ENCODE measurements around the gene CHST11. TPM values are rescaled to one million over a fixed set of nuclear protein-coding genes. Genes with fewer than 3 reads are reported as not detected.

The CHST11 gene
- total and polyA plus RNA-seq, 10 of the 15 experiments (the other 5 are each of a cell fraction or from before 2014, with no cell fraction given): 1.9 to 38.1 (median 17.2) TPM

GRCh38 chr12:104668274-104668718 is 211.5 kb downstream of the CHST11 start:
- FAIRE-seq (no peak), DNase-seq (ENCODE audit: low read depth, low spot score) (no peak), ATAC-seq (no peak)
- no peaks in the 10 kb centered on the region for H3K9me3 ChIP-seq (replicated peaks; ENCODE audit: control insufficient read depth, insufficient read depth, low read length)
- ChIA-PET RAD21 (ENCODE audit: unreplicated experiment) (interaction anchor here (1.3 to 6.1 kb wide), 3 partner anchors 14 to 286 kb away, joined by 3 to 42 read pairs (median 3); partner anchors contain the start of gene CHST11), POLR2A (interaction anchor here (1.2 kb wide), 1 partner anchor 99 kb away, joined by 5 read pairs; no protein-coding TSS in a partner anchor), SMC1A (ENCODE audit: uncharacterized antibody, unreplicated experiment) (interaction anchor here (0.8 to 1.8 kb wide), 4 partner anchors 9 to 286 kb away, joined by 4 to 6 read pairs (median 4); no protein-coding TSS in a partner anchor), CTCF (interaction anchor here (1.2 to 3.0 kb wide), 3 partner anchors 209 to 286 kb away, joined by 3 to 23 read pairs (median 7); no protein-coding TSS in a partner anchor)
- in situ Hi-C loops (cut with MboI): no loop called here
- no peak overlapping the region for H3K9ac ChIP-seq (ENCODE audit: control insufficient read depth, insufficient read depth, low read length)
- H3K4me3 ChIP-seq: no peak overlapping the region
- intact Hi-C loops (cut with micrococcal nuclease; ENCODE audit: unreplicated experiment): no loop called here
- no peaks in the 10 kb centered on the region for H3K27me3 ChIP-seq (replicated peaks in 1 of 2; ENCODE audit: control insufficient read depth in 2 of 2, insufficient read depth in 2 of 2, low read length in 1 of 2)
- H3K27ac ChIP-seq (ENCODE audit: control insufficient read depth, insufficient read depth): no peak overlapping the region
- peaks cover 0 to 1% of the 10 kb centered on the region in 2 experiments; a peak in 2 of 4 replicates for H3K36me3 ChIP-seq (ENCODE audit: control insufficient read depth in 2 of 2, insufficient read depth in 2 of 2, low read length in 1 of 2)
- H3K4me2 ChIP-seq (ENCODE audit: control insufficient read depth, insufficient read depth): no peak overlapping the region
- H3K4me1 ChIP-seq (ENCODE audit: control insufficient read depth, insufficient read depth, low read length): peaks cover 46% of the 10 kb centered on the region
- BruUV-seq (replicated peaks): no TSS peak
- WGBS (ENCODE audit: insufficient coverage, insufficient replicate concordance, low lambda C conversion rate, missing lambda C conversion rate): 99% methylated on average over 11 of the region's 11 CpGs
- no peaks in the 10 kb centered on the region for H4K20me1 ChIP-seq (ENCODE audit: control insufficient read depth, insufficient read depth)
- peaks cover 22% of the 10 kb centered on the region for H3K79me2 ChIP-seq (ENCODE audit: control insufficient read depth, insufficient read depth, low read length)
- H2AFZ ChIP-seq (ENCODE audit: control insufficient read depth, low read depth, low read length): no peak overlapping the region
- no peak for TF ChIP-seq CEBPZ (IDR thresholded peaks at IDR 0.05; ENCODE audit: low read depth, low read length)
- no peak for TF ChIP-seq ZBED1 (IDR thresholded peaks at IDR 0.05; ENCODE audit: borderline replicate concordance)
- no peak for TF ChIP-seq CHD2 (IDR thresholded peaks at IDR 0.05; ENCODE audit: borderline replicate concordance, low read depth, low read length)
- no peak for TF ChIP-seq MXI1 (IDR thresholded peaks at IDR 0.05; ENCODE audit: low read depth, low read length)
- no peak for TF ChIP-seq RELA (IDR thresholded peaks at IDR 0.05; ENCODE audit: borderline replicate concordance, partially characterized antibody)
- TF ChIP-seq NFIC (IDR thresholded peaks at IDR 0.05; ENCODE audit: low read depth, low read length): no peak
- TF ChIP-seq MEF2B (IDR thresholded peaks at IDR 0.05; ENCODE audit: partially characterized antibody, poor library complexity, severe bottlenecking): no peak
- TF ChIP-seq E2F8 (IDR thresholded peaks at IDR 0.05; ENCODE audit: low read depth, partially characterized antibody): no peak
- no peak for TF ChIP-seq SPI1 (IDR thresholded peaks at IDR 0.05; ENCODE audit: borderline replicate concordance, insufficient read depth, low read depth, low read length)
- TF ChIP-seq CUX1 (IDR thresholded peaks at IDR 0.05; ENCODE audit: insufficient replicate concordance, low read depth, low read length): no peak
- TF ChIP-seq ATF7 (IDR thresholded peaks at IDR 0.05; ENCODE audit: low read depth): no peak
- TF ChIP-seq CHD1 (IDR thresholded peaks at IDR 0.05; ENCODE audit: low read depth, low read length): no peak
